Activated naive CD4-positive, alpha-beta T cell treated with Interleukin-2 at 50 U/mL for 16 hours (primary cell): ENCODE measurements around the gene FAM53A.
A peak's percentile ranks its signal among the peaks of the same experiment; 100 is the strongest.
"Not testable (repeated sequence)": the region's sequence is repeated elsewhere in the genome, so short reads cannot be mapped to it uniquely, and the experiment has no call there.

ENCODE experiments used
- DNase-seq: peaks from one replicate; pipeline ENCODE4 v3.0.0-alpha.2; 2020

FAM53A gene

DNA sequence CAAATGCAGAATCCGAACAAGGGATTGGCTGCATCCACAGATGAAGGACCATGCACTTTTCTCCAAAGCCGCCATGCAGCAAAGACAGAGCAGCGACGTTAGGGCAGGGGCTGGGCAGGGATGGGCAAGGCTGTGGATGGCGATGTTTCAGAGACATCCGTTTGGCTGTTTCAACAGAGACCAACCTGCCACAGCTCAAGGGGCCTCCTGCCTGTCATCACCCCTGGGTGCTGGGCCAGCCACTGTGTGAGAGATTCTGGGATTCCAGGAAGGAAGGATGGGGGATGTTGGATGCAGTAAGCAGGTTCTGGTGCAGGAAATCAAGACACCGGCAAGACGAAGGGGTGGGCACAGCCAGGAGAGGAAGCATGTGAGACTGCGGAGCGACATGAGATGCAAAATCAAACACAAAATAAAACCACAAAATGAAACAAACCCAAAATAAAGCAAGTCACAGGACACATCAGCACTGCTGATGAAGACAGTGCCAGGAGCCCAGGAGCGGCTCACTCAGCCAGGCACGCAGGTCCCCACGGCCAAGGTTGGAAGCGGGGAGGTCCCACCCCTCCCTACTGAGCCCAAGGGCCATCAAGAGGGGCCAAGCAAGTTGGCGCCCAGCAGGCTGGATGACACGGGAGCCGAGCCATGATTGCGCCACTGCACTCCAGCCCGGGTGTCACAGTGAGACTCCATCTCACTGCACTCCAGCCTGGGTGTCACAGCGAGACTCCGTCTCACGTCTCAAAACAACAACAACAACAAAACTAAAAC is 68.1 kb downstream of the FAM53A start:
- DNase-seq, result no peak

DNA sequence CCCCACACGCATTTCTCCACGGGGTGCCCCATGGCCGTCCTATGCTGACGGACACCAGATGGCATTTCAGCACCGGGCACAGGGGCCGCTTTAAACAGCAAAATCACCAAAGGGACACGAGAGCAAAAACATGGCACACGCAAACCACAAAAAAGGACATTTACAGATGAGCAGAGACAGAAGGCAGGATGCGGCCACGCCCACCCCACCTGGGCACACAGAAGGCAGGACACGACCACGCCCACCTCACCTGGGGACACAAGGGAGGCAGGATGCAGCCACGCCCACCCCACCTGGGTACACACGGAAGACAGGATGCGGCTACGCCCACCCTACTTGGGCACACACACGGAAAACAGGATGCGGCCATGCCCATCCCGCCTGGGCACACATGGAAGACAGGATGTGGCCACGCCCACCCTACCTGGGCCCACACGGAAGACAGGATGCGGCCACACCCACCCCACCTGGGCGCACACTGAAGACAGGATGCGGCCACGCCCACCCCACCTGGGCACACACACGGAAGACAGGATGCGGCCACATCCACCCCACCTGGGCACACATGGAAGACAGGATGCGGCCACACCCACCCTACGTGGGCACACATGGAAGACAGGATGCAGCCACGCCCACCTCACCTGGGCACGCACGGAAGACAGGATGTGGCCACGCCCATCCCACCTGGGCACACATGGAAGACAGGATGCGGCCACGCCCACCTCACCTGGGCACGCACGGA is 69.1 kb downstream of the FAM53A start:
- no peak for DNase-seq

DNA sequence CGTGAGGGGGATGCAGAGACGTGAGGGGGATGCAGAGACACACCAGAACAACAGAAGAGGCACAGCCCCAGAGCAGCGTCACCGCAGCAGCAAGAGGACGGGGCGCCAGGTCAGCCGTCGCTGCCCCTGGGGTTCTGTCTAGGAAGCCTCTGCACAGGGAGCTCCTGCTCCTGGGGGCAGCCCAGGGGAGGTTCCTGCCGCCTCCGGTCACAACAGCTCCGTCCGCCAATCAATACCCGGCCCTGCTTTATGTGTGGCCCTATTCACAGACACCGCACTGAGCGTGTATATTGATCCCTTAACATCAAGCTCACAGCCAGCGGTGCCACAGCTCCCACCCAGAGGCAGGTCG is 69.6 kb downstream of the FAM53A start:
- no peak for DNase-seq

DNA sequence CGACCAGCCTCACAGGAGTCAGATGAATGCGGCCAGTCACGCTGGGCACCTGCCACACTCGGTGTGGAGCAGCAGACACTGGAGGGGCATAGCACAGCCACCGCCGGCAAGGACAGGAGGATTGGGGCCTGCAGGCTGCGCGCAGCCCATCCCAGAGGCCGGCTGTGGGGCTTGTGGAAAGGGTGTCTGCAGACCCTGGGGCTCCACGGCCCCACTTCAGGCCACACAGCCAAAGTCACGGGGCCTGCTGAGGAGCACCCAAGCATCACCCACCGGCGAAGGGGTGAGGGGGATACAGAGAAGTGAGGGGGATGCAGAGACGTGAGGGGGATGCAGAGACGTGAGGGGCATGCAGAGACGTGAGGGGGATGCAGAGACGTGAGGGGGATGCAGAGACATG is 70.1 kb downstream of the FAM53A start:
- no peak for DNase-seq

DNA sequence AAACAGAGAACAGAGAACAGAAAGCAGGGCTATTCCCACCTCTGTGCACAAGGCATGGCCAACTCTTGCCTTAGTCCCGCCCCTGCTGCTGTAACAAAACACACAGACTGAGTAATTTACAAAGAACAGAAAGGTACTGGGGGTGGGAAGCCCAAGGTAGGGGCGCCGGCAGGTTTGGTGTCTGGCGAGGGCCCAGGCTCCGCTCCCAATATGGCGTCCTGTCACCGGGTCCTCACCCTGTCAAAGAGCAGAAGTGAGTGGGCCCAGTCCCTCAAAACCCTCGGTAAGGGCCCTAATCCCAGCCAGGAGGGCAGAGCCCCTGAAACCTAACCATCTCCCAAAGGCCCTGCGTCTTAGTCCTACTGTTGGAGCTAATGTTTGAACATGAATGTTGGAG is 71.0 kb downstream of the FAM53A start:
- DNase-seq, result no peak

DNA sequence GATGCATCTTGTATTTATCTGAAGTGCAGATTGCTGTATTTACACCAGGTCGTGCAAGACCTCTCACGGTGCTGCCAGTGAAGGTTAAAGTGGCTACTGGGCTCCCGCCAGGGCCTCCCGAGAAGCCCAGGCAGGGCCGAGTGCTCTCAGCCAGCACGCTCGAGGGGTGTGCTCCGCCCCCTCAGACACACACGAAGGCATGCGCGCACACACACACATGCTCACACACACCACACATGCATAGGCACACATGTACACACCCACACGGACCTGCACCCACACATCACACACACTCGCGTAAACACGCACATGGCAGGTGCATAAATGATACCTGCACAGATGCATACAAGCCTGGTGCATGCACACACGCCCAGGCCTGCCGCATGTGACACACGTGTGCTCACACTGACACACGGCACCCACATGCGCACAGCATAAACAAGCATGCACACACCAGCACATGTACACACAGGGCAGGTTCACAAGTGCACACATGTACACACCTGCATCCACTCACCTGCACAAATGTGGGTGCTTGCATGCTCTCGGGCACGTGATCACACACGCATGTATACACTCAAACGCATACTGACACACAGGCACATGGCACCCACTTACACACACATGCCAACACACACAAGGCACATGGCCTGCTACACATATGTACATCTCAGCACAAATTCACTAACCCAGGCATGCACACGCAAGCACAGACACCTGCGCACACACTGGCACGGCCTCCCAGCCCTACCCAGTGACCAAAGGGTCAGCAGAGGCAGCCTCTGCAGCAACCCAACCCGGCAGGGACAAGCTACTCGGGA is 71.6 kb downstream of the FAM53A start:
- DNase-seq, result no peak

DNA sequence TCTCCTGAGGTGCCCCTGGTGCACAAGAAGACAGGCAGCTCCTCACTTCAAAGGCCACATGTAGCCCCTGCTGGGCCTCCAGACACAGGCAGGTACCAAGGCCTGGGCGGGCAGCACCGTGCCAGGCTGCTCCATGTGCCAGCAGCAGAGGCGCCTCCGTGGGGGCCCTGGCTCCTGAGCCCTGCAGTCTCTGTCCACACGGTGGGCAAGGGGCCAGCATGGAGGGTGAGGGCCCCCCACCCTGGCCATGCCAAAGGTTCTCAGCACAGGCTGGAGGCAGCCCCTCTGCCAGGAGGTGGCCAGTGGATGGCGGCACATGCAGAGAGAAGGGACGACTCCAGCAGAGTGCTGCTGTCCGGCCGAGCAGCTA is 72.6 kb downstream of the FAM53A start:
- DNase-seq, result no peak

DNA sequence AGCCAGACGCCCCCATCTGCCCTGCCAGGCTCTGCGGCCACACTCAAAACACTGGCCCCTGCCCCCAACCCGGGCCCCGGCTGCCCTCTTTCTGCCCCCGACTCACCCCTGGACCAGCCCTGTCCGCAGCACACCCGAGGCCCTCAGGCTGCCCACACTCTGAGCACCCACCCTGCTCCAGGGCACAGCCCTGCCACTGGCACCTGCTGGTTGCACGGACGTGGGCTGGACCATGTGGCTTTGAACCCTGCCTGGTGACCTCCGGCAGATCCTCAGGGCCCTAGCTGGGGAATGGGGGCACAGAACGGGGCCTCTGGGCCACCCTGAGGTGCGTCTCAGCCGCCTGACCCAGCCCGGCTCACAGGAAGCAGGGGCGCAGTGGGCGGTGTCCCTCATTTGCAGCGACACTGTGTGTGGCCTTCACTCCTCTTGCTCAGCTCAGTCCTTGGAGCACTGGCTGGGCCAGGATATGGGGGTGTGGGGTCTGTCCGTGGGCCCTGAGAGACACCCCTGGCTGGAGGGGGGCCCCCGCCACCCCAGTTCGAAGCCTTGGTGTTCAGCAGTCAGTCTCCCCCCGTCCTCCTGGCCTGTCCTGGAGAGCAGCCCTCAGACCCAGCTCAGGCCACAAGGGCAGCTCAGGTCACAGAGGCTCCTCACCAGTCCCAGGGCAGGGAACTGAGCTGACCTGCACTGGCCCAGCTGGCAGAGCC is 73.2 kb downstream of the FAM53A start:
- DNase-seq, result no peak

DNA sequence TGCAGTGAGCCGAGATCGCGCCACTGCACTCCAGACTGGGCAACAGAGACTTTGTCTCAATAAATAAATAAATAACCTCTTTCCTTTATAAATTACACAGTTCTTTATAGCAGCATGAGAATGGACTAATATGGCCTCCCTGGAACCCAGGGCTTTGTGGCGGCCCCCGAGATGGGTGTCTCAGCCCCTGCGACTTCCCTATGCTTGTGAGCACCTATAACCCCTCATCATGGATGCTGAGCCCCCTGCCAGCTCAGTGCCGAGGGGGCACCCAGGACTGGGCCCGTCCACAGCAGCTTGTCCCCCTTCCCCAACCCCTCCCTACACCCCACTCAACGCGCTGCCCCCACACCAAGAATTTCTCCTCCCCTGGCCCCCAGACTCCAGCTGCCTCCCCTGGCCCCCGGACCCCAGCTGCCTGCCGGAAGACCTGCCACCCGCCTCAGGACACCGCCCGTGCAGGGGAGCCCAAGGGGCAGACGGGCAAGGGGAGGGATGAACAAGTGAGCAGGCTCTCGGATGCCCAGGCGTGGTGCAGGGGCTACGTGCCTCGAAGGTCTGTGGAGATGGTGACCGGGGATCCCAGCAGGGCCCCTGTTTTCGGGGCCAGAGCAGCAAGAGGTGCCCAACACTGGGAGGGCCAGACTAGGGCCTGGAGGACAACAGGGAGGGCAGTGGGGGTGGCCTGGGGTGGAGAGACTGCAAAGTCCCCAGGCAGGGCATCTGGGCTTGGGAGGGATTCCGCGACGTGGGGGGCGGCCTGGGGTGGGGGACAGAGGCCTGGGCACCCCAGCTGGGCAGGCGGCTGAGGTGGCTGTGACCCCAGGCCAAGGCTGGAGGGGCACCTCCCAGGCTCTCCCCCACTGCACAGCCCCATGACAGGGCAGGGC is 74.0 kb downstream of the FAM53A start:
- no peak for DNase-seq

DNA sequence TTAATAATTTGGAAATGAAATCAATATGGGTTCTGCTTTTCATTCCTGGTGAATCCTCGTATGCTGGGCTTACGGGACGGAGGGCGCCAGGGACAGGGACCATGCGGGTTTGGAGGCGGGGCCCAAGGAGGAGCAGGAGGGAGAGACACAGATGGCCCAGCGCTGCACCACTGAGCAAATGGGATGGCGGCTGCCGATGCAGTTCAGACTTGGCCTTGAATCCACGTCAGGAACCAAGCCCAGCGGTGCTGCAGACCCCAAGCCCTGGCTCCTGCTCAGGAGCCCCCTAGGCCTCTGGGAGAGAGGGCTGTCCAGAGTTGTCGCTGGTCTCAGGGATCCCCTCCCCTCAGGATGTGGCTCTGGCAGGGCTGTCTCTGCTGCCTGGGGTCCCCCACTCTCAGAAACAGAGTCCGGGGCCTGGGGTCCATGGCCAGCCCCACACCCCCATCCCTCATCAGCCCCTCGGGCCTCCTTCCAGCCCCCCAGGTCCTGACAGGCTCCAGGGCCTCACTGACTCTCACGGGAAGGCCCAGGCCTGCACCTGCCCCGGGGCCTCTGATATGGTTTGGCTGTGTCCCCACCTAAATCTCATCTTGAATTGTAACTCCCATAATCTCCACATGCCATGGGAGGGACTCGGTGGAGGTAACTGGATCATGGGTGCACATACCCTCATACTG is 75.2 kb downstream of the FAM53A start:
- DNase-seq, result no peak

DNA sequence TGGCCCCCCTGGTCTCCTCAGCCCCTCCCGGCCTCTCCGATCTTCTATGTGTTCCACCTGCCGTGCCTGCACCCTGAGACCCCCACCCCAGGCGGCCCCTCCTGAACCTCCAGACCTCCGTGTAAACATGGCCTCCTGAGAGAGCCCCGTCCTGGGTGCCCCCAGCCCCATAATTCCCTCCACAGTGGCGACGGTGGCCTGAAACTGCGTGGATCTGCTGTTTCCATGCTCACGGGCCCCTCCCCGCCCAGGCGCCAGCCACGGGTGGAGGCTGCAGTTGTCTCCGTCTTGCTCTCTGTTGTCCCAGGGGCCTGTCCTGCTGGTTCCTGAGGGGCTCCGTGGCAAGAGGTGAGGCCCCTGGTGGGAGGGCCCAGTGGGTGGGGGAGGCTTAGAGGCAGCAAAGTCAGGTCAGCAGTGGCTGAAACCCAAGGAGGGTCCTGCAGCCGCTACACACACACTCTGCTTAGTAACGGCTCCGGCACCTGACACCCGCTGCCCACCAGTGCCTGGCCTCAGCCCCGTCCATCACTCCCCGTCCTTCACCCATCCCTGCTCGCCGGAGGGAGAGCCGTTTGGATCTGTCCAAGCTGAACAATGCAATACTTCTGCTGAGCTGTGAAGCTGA is 75.8 kb downstream of the FAM53A start:
- no peak for DNase-seq

DNA sequence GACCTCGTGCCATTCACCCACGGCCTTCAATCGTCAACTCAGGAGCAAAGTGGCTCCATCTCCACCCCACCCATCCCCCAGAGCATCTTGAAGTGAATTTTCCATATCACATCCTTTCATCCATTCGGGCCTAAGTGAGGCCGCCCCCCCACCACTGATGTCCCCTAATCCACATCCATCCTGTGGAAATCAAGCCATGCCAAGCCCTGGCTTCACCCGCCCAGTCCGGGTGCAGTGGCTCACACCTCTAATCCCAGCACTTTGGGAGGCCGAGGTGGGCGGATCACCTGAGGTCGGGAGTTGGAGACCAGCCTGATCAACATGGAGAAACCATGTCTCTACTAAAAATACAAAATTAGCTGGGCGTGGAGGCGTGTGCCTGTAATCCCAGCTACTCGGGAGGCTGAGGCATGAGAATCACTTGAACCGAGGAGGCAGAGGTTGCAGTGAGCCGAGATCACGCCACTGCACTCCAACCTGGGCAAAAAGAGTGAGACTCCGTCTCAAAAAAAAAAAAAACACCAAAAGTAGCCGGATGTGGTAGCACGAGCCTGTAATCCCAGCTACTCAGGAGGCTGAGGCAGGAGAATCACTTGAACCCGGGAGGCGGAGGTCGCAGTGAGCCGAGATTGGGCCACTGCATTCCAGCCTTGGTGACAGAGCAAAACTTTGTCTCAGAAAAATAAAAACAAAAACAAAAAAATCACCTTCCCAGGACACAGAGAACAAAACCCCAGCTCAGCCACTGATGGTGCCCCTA is 76.5 kb downstream of the FAM53A start:
- DNase-seq, result not testable (repeated sequence)

DNA sequence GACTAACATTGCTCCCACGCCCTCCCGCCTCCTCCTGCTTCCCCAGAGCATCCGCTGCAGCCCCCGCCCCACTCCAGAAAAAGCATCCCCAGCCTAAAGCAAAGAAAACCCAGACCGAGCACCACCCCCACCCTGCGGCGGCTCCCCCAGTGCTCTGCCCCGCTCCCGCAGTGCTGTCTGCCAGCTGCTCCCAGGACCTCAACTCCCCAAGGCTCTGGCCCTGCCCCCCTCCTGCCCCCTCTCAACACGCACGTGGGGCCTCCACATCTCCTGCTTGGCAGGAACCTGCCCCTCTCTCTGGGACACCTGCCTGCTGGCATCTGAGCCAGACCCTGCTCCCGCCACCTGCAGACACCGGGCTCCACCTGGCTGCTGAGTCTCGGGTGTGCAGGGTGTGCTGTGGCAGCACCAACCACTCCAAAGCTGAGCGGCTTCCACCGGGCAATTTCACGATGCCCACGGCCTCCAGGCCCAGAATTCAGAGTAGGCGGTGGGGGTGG is 79.4 kb downstream of the FAM53A start:
- peak; percentile 32 for DNase-seq

DNA sequence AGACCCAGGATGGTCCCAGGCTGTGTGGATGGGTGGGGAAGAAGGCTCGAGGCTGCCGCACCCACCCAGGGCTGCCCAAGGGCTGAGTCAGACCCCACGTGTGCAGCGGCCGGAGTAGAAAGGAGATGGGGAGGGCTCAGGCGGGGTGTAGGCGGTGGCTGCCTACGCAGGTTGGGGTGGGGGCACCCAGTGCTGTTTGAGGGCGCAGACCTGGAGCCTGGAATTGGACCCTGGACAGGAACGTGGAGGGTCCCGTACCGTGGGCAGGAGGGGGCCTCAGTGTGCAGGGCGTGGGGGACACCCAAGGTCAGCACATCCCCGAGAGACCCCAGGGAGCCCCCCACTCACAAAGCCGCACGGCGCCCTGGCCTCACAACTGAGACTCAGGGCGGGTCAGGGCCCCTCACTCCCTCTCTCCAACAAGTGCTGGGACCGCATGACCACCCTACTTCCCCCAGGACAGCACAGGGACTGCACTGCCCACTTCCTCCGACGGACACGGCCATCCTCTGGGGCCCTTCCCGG is 79.9 kb downstream of the FAM53A start:
- no peak for DNase-seq

DNA sequence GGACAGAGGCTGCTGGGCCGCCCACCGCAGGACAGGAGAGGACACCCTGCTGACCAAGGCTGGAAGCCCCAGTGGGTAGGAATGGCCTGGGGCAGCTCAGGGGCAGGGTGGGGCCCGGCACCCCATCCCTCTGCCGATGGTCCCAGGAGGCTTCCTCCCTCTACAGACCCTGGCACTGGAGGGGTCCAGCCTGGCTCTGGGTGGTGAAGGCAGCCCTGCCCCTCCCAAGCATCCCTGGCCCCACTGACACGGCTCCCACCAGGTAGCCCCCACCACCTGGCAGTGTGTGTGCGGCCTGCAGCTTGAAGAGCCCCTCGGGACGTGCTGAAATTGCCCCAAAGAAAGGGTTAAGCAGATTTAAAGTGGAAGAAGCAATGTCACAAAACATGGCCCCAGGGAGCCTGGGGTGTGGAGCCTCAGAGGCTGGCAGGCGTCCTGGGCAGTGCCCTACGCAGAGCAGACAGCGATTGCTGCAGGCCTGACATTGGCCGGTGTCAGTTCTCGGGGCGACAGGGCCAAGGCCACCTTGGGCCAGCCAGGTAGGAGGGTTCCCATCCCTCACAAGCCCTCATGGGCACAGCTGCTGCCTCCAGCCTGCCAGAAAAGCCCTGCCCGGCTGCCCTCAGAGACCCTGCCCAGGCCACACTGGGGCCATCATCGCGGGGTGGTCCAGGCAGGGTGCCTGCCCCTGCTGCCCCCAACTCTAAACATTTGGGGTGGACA is 80.5 kb downstream of the FAM53A start:
- DNase-seq, result no peak

DNA sequence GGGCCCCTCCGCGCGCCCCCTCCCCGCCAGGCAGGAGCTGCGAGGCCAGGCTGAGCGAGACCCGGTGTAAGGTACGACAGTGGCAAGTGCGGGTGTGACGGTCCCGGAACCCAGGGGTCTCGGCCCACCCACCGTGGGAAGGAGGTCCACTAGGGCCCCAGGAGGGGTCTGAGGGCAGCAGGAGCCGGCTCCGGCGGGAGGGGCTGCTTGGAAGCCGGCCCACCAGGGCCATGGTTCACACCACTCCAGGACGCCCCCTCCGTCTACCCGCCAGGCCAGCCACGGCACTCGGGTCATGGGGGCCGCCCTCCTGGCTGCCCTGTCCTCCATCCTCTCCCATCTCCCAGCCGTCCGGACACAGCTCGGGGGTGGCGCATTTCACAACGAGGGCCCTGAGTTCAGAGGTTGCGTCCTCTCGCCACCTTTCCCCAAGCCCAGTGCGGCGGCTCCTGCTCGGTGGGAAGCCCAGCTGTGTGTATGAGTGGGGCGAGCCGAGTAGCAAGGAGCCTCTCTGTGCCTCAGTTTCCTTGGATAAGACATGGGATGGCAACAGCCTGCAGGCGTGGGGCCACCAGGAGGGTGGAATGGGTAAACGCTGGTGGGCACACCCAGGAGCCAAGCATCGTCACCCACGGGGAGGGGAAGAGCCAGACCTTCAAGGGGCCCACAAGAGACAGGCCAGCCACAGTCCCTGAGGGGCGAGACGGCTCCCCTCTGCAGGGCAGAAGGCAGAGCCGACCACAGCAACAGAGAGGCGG is 81.3 kb downstream of the FAM53A start:
- no peak for DNase-seq

DNA sequence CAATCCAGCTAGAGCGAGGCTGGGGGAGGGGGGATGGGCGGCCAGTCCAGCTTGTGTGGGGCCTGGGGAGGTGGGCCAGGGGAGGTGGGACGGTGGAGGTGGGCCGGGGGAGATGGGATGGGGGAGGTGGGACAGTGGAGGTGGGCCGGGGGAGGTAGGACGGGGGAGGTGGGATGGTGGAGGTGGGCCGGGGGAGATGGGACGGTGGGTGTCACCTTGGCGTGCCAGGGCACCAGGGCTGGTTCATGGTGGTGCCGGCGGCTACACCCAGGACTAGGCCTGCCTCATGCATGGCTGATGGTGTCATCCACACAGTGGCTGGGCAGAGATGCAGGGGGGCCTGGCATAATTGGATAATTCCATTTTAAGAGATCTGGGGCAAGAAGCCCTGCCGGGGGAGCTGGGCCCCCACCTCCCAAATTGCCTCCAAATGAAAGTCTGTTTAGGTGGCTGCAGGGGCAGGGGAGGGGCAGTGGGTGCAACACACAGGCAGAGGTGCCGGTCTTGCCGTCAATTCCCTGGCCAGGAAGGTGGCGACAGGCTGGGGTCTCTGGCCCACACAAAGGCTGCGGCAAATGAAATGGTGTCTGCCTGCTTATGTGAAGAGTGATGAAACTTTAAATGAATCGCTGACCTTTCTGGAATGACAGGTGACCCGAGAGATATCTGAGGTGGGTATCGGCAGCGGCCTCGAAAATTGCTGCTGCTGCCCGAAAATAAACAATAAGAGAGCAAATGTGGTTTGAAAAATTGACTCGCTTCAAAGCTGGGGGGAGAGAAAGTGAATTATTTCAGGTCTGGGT is 82.1 kb downstream of the FAM53A start:
- DNase-seq, result no peak

DNA sequence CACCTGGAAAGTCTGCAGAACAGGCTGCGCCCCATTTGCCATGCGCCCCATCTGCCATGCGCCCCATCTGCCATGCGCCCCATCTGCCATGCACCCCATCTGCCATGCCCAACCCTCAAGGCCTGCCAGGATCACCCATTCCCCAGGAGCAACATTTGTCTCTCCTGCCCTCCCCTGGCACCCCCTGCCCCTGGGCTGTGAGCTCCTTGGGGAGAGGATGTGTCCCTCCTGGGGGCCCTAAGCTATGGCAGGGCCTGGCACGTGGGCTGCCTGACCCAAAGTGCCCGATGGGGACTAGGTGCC is 82.6 kb downstream of the FAM53A start:
- no peak for DNase-seq
